ENCODE measurements around the gene ASCL4. TPM values are rescaled to one million over a fixed set of nuclear protein-coding genes. Genes with fewer than 3 reads are reported as not detected.

ASCL4 gene
- polyA plus RNA-seq, 1 of the 3 experiments (the other 2 are of a cell fraction) = not detected

DNA sequence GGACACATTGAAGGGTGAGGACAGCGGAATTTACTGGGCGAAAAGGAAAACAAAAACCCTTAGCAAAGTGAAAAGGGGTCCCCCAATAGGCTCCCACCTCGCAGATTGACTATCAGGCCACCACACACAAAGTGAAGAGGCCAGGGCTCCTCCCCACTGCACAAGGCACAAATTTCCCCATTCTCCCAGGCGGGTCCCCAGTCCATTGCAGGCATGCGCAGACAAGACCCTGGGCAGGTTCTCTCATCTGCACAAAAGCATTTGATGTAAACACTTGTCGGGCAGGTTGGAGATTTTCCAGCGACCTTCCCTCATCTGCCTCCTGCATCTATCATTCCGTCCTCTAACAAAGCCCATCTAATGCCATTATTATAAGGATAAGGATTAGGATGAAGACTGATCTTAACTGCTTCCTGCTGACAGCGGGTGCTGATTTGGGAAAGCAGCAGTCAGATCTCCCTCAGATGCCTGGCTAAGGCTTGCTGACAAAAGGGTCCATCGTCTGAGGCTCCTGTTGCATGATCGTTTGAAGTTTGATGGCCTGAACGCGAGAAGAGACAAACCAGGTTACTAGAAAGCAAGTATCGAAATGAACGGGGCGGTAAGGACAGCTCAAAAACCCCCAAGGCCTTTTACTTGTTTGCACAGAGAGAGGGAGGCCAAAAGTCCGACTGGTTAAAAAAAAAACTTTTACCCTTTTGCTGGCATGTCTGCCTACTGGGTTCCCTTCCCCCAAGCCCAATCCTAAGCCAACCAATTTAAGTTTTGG is 14.4 kb downstream of the ASCL4 start:
- Histone ChIP-seq H3K27me3 (ENCODE audit: insufficient read depth) (no peaks in the 10 kb centered on the region), H3K79me2 (ENCODE audit: insufficient read depth) (no peaks in the 10 kb centered on the region), H3K4me3 (ENCODE audit: low read depth in 2 of 2, low read length in 1 of 2) (no peak overlapping the region), H2AFZ (ENCODE audit: low read depth) (no peak overlapping the region), H4K20me1 (ENCODE audit: insufficient read depth) (no peaks in the 10 kb centered on the region), H3K9ac (no peak overlapping the region), H3K4me2 (no peak overlapping the region), H3K27ac (ENCODE audit: low read depth in 2 of 2, low read length in 1 of 2) (no peak overlapping the region), H3K4me1 (ENCODE audit: control insufficient read depth in 1 of 2, insufficient read depth in 2 of 2, low read depth in 1 of 2, low read length in 1 of 2) (no peaks in the 10 kb centered on the region), H3K36me3 (replicated peaks in 1 of 2; ENCODE audit: control insufficient read depth in 1 of 2, insufficient read depth in 2 of 2, low read length in 1 of 2) (no peaks in the 10 kb centered on the region), H3K9me3 (no peaks in the 10 kb centered on the region), H3F3A (replicated peaks; ENCODE audit: insufficient read depth) (no peaks in the 10 kb centered on the region), H3K9me2 (no peaks in the 10 kb centered on the region)
- WGBS (ENCODE audit: low lambda C conversion rate) = 26% methylated on average over 16 of the region's 17 CpGs
- no peak for TF ChIP-seq RCOR1 (IDR thresholded peaks at IDR 0.05; ENCODE audit: low read length)
- no peak for TF ChIP-seq ELF1 (IDR thresholded peaks at IDR 0.05)
- TF ChIP-seq, protein P1, sequence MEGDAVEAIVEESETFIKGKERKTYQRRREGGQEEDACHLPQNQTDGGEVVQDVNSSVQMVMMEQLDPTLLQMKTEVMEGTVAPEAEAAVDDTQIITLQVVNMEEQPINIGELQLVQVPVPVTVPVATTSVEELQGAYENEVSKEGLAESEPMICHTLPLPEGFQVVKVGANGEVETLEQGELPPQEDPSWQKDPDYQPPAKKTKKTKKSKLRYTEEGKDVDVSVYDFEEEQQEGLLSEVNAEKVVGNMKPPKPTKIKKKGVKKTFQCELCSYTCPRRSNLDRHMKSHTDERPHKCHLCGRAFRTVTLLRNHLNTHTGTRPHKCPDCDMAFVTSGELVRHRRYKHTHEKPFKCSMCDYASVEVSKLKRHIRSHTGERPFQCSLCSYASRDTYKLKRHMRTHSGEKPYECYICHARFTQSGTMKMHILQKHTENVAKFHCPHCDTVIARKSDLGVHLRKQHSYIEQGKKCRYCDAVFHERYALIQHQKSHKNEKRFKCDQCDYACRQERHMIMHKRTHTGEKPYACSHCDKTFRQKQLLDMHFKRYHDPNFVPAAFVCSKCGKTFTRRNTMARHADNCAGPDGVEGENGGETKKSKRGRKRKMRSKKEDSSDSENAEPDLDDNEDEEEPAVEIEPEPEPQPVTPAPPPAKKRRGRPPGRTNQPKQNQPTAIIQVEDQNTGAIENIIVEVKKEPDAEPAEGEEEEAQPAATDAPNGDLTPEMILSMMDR (IDR thresholded peaks at IDR 0.05) = no peak
- TF ChIP-seq, protein P2, sequence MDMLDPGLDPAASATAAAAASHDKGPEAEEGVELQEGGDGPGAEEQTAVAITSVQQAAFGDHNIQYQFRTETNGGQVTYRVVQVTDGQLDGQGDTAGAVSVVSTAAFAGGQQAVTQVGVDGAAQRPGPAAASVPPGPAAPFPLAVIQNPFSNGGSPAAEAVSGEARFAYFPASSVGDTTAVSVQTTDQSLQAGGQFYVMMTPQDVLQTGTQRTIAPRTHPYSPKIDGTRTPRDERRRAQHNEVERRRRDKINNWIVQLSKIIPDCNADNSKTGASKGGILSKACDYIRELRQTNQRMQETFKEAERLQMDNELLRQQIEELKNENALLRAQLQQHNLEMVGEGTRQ (IDR thresholded peaks at IDR 0.05; ENCODE audit: borderline replicate concordance, low read depth, low read length) = no peak
- TF ChIP-seq, protein P3, sequence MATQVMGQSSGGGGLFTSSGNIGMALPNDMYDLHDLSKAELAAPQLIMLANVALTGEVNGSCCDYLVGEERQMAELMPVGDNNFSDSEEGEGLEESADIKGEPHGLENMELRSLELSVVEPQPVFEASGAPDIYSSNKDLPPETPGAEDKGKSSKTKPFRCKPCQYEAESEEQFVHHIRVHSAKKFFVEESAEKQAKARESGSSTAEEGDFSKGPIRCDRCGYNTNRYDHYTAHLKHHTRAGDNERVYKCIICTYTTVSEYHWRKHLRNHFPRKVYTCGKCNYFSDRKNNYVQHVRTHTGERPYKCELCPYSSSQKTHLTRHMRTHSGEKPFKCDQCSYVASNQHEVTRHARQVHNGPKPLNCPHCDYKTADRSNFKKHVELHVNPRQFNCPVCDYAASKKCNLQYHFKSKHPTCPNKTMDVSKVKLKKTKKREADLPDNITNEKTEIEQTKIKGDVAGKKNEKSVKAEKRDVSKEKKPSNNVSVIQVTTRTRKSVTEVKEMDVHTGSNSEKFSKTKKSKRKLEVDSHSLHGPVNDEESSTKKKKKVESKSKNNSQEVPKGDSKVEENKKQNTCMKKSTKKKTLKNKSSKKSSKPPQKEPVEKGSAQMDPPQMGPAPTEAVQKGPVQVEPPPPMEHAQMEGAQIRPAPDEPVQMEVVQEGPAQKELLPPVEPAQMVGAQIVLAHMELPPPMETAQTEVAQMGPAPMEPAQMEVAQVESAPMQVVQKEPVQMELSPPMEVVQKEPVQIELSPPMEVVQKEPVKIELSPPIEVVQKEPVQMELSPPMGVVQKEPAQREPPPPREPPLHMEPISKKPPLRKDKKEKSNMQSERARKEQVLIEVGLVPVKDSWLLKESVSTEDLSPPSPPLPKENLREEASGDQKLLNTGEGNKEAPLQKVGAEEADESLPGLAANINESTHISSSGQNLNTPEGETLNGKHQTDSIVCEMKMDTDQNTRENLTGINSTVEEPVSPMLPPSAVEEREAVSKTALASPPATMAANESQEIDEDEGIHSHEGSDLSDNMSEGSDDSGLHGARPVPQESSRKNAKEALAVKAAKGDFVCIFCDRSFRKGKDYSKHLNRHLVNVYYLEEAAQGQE (IDR thresholded peaks at IDR 0.05; ENCODE audit: low read depth, low read length) = no peak
- TF ChIP-seq SMC3 (IDR thresholded peaks at IDR 0.05; ENCODE audit: low read depth, low read length) = no peak
- no peak for TF ChIP-seq CHD2 (IDR thresholded peaks at IDR 0.05; ENCODE audit: low read length, partially characterized antibody)
- TF ChIP-seq FOSL2 (IDR thresholded peaks at IDR 0.05; ENCODE audit: borderline replicate concordance, low read depth) = no peak
- TF ChIP-seq RFX5 (IDR thresholded peaks at IDR 0.05; ENCODE audit: low read length) = no peak
- TF ChIP-seq, protein P4, sequence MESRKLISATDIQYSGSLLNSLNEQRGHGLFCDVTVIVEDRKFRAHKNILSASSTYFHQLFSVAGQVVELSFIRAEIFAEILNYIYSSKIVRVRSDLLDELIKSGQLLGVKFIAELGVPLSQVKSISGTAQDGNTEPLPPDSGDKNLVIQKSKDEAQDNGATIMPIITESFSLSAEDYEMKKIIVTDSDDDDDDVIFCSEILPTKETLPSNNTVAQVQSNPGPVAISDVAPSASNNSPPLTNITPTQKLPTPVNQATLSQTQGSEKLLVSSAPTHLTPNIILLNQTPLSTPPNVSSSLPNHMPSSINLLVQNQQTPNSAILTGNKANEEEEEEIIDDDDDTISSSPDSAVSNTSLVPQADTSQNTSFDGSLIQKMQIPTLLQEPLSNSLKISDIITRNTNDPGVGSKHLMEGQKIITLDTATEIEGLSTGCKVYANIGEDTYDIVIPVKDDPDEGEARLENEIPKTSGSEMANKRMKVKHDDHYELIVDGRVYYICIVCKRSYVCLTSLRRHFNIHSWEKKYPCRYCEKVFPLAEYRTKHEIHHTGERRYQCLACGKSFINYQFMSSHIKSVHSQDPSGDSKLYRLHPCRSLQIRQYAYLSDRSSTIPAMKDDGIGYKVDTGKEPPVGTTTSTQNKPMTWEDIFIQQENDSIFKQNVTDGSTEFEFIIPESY (IDR thresholded peaks at IDR 0.05; ENCODE audit: borderline replicate concordance, low read depth) = no peak
- TF ChIP-seq SIN3A (IDR thresholded peaks at IDR 0.05; ENCODE audit: borderline replicate concordance, low read depth, low read length) = no peak
- TF ChIP-seq, protein P5, sequence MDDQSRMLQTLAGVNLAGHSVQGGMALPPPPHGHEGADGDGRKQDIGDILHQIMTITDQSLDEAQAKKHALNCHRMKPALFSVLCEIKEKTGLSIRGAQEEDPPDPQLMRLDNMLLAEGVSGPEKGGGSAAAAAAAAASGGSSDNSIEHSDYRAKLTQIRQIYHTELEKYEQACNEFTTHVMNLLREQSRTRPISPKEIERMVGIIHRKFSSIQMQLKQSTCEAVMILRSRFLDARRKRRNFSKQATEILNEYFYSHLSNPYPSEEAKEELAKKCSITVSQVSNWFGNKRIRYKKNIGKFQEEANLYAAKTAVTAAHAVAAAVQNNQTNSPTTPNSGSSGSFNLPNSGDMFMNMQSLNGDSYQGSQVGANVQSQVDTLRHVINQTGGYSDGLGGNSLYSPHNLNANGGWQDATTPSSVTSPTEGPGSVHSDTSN (IDR thresholded peaks at IDR 0.05) = no peak
- TF ChIP-seq, protein P6, sequence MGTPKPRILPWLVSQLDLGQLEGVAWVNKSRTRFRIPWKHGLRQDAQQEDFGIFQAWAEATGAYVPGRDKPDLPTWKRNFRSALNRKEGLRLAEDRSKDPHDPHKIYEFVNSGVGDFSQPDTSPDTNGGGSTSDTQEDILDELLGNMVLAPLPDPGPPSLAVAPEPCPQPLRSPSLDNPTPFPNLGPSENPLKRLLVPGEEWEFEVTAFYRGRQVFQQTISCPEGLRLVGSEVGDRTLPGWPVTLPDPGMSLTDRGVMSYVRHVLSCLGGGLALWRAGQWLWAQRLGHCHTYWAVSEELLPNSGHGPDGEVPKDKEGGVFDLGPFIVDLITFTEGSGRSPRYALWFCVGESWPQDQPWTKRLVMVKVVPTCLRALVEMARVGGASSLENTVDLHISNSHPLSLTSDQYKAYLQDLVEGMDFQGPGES (IDR thresholded peaks at IDR 0.05; ENCODE audit: low read depth, low read length) = no peak
- no peak for TF ChIP-seq EZH2phosphoT487 (IDR thresholded peaks at IDR 0.05; ENCODE audit: borderline replicate concordance, low read depth)
- TF ChIP-seq, protein P7, sequence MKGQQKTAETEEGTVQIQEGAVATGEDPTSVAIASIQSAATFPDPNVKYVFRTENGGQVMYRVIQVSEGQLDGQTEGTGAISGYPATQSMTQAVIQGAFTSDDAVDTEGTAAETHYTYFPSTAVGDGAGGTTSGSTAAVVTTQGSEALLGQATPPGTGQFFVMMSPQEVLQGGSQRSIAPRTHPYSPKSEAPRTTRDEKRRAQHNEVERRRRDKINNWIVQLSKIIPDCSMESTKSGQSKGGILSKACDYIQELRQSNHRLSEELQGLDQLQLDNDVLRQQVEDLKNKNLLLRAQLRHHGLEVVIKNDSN (IDR thresholded peaks at IDR 0.05; ENCODE audit: borderline replicate concordance, low read depth) = no peak
- no peak for TF ChIP-seq GABPA (IDR thresholded peaks at IDR 0.05; ENCODE audit: low read depth)
- no peak for TF ChIP-seq NRF1 (IDR thresholded peaks at IDR 0.05; ENCODE audit: low read depth, low read length)
- TF ChIP-seq FOXM1 (IDR thresholded peaks at IDR 0.05; ENCODE audit: low read depth) = no peak
- no peak for TF ChIP-seq TEAD4 (IDR thresholded peaks at IDR 0.05; ENCODE audit: borderline replicate concordance, insufficient read depth)
- no peak for DNase-seq
- POLR2A ChIA-PET = no interaction called here
- CTCF ChIA-PET = interaction anchor here (1.6 kb wide), 1 partner anchor 13 kb away, joined by 5 read pairs; no protein-coding TSS in a partner anchor
